ENCODE results near the gene RTN4. TPM values are rescaled to one million over a fixed set of nuclear protein-coding genes. Genes with fewer than 3 reads are reported as not detected.

Gene RTN4
- total RNA-seq, 1 experiment from 2014 or later, result 200 TPM

- Histone ChIP-seq H3K14ac (ENCODE audit: insufficient read depth, low read length) (no peak overlapping the region), H3K4ac (ENCODE audit: low read depth, low read length) (no peak overlapping the region), H3K23me2 (ENCODE audit: insufficient read length, low read depth, low read length, poor library complexity, severe bottlenecking) (no peaks in the 10 kb centered on the region), H3K27ac (ENCODE audit: insufficient read length, low read depth, low read length) (no peak overlapping the region), H3K18ac (ENCODE audit: insufficient read length, low read depth, low read length) (no peak overlapping the region), H2BK5ac (ENCODE audit: insufficient read length, low read length) (no peak overlapping the region), H2BK20ac (ENCODE audit: low read depth, low read length, poor library complexity, severe bottlenecking) (no peak overlapping the region), H4K20me1 (ENCODE audit: control insufficient read depth, insufficient read depth, insufficient read length) (no peaks in the 10 kb centered on the region), H3K23ac (ENCODE audit: insufficient read length, low read depth, low read length) (no peak overlapping the region), H3K9me3 (ENCODE audit: control insufficient read depth, low read depth, low read length) (no peaks in the 10 kb centered on the region), H4K5ac (ENCODE audit: insufficient read length, low read depth, low read length) (no peak overlapping the region), H2BK15ac (ENCODE audit: low read depth, low read length) (no peak overlapping the region), H3K9ac (ENCODE audit: extremely low read depth, insufficient read length, low read length) (no peak overlapping the region), H3K56ac (ENCODE audit: insufficient read length, low read depth, low read length) (no peak overlapping the region), H3K79me2 (ENCODE audit: insufficient read depth, low read length) (peaks cover 46% of the 10 kb centered on the region; the same call in 1 of the 2 replicates), H2BK12ac (ENCODE audit: insufficient read length, low read depth, low read length) (no peak overlapping the region), H2BK120ac (ENCODE audit: low read depth, low read length, poor library complexity, severe bottlenecking) (no peak overlapping the region), H4K8ac (replicated peaks; ENCODE audit: insufficient read length, low read depth, low read length) (no peak overlapping the region), H3K4me1 (ENCODE audit: insufficient read depth, low read length) (peaks cover 2% of the 10 kb centered on the region), H3K79me1 (ENCODE audit: insufficient read depth, low read depth, low read length, poor library complexity, severe bottlenecking) (peaks cover 5% of the 10 kb centered on the region), H2AFZ (ENCODE audit: low read length) (no peak overlapping the region), H4K91ac (ENCODE audit: insufficient read length, low read depth, low read length) (no peak overlapping the region), H3T11ph (ENCODE audit: low read length) (no peak overlapping the region), H3K4me2 (ENCODE audit: insufficient read depth, insufficient read length, low read length) (no peak overlapping the region), H3K27me3 (ENCODE audit: insufficient read depth, low read length) (no peaks in the 10 kb centered on the region), H2AK5ac (ENCODE audit: insufficient read length, low read length) (no peak overlapping the region)
- TF ChIP-seq CTCF (conservative IDR thresholded peaks at IDR 0.05), result no peak
- no peaks in the 10 kb centered on the region for H3K27me3 Mint-ChIP-seq (ENCODE audit: low read depth)
- DNase-seq, result no peak
- no peak overlapping the region; a peak in 1 of 7 replicates for H3K27ac Mint-ChIP-seq
- H3K4me3 Mint-ChIP-seq, result no peak overlapping the region
- no peaks in the 10 kb centered on the region for H3K9me3 Mint-ChIP-seq
- H3K36me3 Mint-ChIP-seq (ENCODE audit: insufficient read depth in 1 of 3, low read depth in 3 of 3), result 0 out of 7 replicates have a peak, but pooled peaks cover 0 to 3% (median 0%) of the 10 kb centered on the region in 3 experiments
- H3K4me1 Mint-ChIP-seq, result peaks cover 24 to 34% of the 10 kb centered on the region in 2 experiments
- no CpG with 5 or more reads among the region's 3 CpGs for WGBS (ENCODE audit: extremely low coverage, insufficient read length, low lambda C conversion rate)
These were observed 51.1 kb downstream of the RTN4 start for GRCh38 chr2:54999182-54999581.

Measured in H9 (cell line).